ENCODE data around the gene BMPER. TPM values are rescaled to one million over a fixed set of nuclear protein-coding genes. Genes with fewer than 3 reads are reported as not detected.

The BMPER gene
- total and polyA plus RNA-seq, 2 donors from 2014 or later = 0.60 to 0.80 TPM

- H3K27ac ChIP-seq (ENCODE audit: low read depth in 2 of 2, low read length in 2 of 2) = no peak overlapping the region
- no peak for FAIRE-seq
- intact Hi-C loops (cut with DNase I) = no loop called here
- no peak overlapping the region for H3K9ac ChIP-seq (ENCODE audit: low read length in 3 of 3)
- no peak for DNase-seq
- H3K27me3 ChIP-seq (ENCODE audit: control insufficient read depth, insufficient read depth, low read length) = no peaks in the 10 kb centered on the region
- TF ChIP-seq CTCF (IDR thresholded peaks at IDR 0.05; ENCODE audit: borderline replicate concordance, extremely low read depth, insufficient read depth) = no peak
- H3K4me1 ChIP-seq (ENCODE audit: control insufficient read depth in 2 of 3, insufficient read depth in 2 of 3, low read depth in 1 of 3, low read length in 3 of 3) = no peaks in the 10 kb centered on the region
- H3K4me3 ChIP-seq (ENCODE audit: low read length in 3 of 3) = no peak overlapping the region
- no peaks in the 10 kb centered on the region for H3K9me3 ChIP-seq (ENCODE audit: control insufficient read depth in 2 of 3, insufficient read depth in 1 of 3, low read length in 3 of 3)
- H3K36me3 ChIP-seq (ENCODE audit: control insufficient read depth in 2 of 3, insufficient read depth in 3 of 3, low read length in 3 of 3) = no peaks in the 10 kb centered on the region
Measured at GRCh38 chr7:33870120-33870519, 35.2 kb upstream of the BMPER start.

- TF ChIP-seq CTCF (IDR thresholded peaks at IDR 0.05; ENCODE audit: borderline replicate concordance, extremely low read depth, insufficient read depth) = no peak
- no peak overlapping the region for H3K9ac ChIP-seq (ENCODE audit: low read length in 3 of 3)
- FAIRE-seq = no peak
- H3K27ac ChIP-seq (ENCODE audit: low read depth in 2 of 2, low read length in 2 of 2) = no peak overlapping the region
- DNase-seq = no peak
- H3K9me3 ChIP-seq (ENCODE audit: control insufficient read depth in 2 of 3, insufficient read depth in 1 of 3, low read length in 3 of 3) = no peaks in the 10 kb centered on the region
- intact Hi-C loops (cut with DNase I) = no loop called here
- no peaks in the 10 kb centered on the region for H3K36me3 ChIP-seq (ENCODE audit: control insufficient read depth in 2 of 3, insufficient read depth in 3 of 3, low read length in 3 of 3)
- no peaks in the 10 kb centered on the region for H3K27me3 ChIP-seq (ENCODE audit: control insufficient read depth, insufficient read depth, low read length)
- no peaks in the 10 kb centered on the region for H3K4me1 ChIP-seq (ENCODE audit: control insufficient read depth in 2 of 3, insufficient read depth in 2 of 3, low read depth in 1 of 3, low read length in 3 of 3)
- H3K4me3 ChIP-seq (ENCODE audit: low read length in 3 of 3) = no peak overlapping the region
Measured at GRCh38 chr7:33872870-33873269, 32.5 kb upstream of the BMPER start.

GRCh38 chr7:33873518-33873917, 31.8 kb upstream of the BMPER start:
- no peak for TF ChIP-seq CTCF (IDR thresholded peaks at IDR 0.05; ENCODE audit: borderline replicate concordance, extremely low read depth, insufficient read depth)
- Histone ChIP-seq H3K27me3 (ENCODE audit: control insufficient read depth, insufficient read depth, low read length) (no peaks in the 10 kb centered on the region), H3K27ac (ENCODE audit: low read depth in 2 of 2, low read length in 2 of 2) (no peak overlapping the region), H3K4me1 (ENCODE audit: control insufficient read depth in 2 of 3, insufficient read depth in 2 of 3, low read depth in 1 of 3, low read length in 3 of 3) (no peaks in the 10 kb centered on the region), H3K9me3 (ENCODE audit: control insufficient read depth in 2 of 3, insufficient read depth in 1 of 3, low read length in 3 of 3) (no peaks in the 10 kb centered on the region), H3K4me3 (ENCODE audit: low read length in 3 of 3) (no peak overlapping the region), H3K36me3 (ENCODE audit: control insufficient read depth in 2 of 3, insufficient read depth in 3 of 3, low read length in 3 of 3) (no peaks in the 10 kb centered on the region), H3K9ac (ENCODE audit: low read length in 3 of 3) (no peak overlapping the region)
- DNase-seq (no peak), FAIRE-seq (no peak)
- intact Hi-C loops (cut with DNase I) = no loop called here
